HCEC 1CT (cell line): ENCODE measurements around the gene SSBP4.

Experiments
- DNase-seq: peaks from one replicate; pipeline ENCODE4 v3.0.0-alpha.2; 2017

The SSBP4 gene

DNA sequence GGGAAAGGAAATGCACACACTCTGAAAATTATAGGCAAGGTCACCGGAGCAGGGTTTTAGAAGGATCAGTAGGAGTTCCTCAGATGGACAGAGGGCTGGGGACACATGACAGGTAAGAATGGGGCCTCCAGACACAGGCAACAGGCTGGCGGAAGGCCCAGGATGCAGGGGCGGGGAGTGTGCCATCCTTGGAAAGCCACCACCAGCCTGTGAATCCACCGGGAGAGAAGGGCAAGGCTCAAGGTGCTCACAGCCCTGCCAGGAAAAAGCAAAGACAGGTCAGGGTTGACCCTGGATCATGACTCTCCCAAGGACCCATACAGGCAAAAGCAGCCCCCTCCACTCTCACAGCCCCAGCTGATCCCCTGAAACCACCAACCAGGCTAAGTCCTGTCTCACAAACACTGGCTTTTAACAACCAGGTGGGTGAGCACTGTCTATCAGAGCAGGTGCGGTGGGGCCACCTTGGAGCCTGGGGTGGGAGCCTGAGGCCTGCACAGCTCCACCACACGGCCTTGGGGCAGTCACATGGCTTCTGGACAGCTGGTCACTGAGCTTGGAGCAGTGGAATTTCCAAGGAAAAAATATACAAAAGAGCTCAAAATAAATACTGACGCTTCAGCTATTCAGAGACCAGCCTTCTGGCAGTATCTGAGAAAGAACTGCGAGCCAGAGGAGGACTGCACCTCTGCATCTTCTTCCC is 54.0 kb downstream of the SSBP4 start:
- DNase-seq: no peak

DNA sequence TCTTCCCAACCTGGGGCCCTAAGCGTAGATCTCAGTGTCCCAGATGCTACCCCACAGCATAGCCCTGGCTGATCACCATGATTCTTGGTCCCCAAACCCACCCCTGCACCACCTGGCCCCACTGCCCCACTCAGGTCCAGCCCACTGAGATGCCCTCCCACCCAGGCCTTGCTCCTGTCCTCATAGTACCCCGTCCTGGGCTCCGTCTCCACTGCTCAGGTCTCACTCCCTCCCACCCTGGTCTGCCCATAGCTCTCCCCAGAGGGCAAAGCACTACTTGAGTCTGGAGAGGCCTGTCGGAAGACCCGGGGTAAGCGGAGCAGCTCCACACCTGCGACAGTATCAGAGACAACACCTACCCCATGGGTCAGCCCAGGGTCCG is 54.5 kb downstream of the SSBP4 start:
- DNase-seq: no peak

DNA sequence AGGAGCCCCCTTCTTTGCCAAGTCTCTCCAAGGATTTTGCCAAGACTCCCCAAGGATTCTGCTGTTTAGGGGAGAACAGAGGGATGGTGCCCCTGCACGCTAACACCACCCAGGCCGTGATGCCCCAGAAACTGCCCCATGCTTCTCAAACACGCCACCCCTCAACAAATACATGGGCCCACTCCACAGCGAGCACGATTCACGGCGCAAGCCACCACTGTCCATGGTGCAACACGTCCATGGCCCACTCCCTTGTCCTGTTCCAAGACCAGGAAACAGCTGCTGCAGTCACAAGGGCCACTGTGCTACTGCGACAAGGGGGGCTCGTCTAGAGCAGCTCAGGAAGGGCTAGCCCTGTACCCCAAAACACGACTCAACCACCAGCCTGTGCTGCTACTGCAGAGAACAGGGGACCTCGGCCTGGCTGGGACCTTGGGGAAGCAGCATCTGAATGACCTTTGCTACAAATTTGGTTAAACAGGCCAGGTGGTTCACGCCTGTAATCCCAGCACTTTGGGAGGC is 55.2 kb downstream of the SSBP4 start:
- no peak for DNase-seq

DNA sequence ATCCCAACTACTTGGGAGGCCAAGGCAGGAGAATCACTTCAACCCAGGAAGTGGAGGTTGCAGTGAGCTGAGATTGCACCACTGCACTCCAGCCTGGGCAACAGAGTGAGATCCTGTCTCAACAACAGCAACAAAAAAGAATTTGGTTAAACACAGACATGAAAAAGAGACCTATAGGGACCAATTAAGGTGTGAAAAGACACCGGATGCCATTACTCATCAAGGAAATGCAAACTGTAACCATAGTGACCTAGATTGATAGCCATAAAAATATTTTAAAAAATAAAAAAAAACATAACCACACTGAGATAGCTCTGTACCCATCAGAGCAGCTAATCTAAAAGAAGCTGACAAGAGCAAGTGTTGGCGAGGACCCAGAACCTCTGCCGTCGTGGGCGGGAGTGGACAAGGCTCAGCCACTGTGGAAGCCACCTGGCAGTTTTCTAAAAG is 55.8 kb downstream of the SSBP4 start:
- no peak for DNase-seq

DNA sequence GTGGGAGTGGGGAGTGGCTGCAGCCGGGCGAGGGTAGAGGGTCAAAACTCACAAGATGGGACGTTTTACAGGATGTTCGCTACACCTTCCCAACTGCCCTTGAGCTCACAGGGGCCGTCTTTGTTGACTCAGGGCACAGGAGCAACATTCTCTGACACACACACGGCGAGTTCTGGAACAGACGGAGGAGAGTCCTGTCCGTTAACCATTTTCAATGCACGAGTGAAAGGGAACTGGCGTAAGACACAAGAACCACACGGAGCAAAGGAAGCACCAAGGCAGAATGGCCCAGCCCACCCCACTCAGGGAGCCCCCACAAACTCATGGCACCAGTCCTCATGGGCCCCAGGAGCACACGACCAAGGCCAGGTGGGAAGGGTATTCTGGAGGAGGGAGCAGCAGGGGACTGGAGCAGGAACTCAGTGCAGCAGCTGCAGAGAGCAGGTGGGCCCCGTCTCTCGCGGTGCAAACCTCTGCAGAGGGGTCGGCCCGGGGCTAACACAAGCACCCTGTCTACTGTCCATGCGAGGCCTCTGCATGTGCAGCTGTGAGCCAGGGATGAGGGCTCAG is 56.6 kb downstream of the SSBP4 start:
- DNase-seq: no peak

DNA sequence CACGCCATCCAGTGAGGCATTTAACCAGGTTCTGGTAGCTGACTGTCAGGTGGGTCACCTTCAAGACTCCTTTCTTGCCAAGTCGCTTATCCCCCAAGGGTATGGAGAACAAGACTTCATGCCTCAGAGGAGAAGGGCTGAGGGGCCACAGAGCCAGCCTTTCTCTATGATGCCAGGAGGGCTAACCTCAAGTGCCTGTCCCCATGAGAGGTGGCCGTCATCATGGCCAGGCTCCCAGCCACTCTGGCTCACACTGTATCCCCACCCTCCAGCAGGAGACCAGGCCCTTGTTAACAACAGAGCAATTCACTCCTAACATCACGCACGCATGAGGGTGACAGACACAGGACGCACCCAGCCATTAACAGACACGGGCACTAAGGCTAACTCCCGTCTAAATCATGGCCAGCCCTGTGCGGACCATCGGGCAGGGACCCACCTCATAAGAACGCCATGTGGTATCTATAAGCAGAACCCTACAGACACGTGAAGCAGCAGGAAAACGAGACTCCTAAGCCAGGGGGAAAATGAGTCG is 57.4 kb downstream of the SSBP4 start:
- no peak for DNase-seq

DNA sequence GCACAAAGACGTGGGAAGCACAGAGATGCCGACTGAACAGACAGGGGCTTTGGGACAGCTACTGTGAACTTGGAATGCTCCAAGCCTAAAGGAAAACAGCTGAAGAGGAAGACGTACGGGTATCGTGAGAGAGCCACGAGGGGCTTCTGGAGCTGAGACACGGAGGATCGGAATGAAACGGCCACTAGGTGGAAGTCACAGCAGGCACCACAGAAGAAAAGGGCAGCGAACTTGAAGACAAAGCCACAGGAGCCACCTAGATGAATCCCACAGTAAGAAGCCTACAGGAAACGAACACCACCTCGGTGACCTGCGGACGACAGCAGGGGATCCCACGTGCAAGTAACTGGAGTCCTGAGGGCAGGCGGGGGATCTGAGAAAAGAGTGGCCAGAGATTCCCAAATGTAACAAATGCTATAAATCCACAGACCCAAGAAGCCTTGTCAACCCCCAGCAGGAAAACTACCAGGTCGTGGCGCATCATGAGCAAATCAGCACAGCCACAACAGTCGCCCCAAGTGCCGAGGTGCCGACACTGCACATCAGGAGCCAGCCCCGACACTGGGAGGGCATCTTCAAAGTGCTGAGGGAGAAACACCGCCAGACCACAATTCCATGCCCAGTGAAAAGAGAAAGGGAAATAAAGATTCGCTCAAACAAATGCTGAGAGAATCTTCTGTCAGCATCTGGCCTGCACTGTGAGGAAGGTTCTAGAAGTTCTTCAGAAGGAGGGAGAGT is 58.0 kb downstream of the SSBP4 start:
- DNase-seq: no peak

DNA sequence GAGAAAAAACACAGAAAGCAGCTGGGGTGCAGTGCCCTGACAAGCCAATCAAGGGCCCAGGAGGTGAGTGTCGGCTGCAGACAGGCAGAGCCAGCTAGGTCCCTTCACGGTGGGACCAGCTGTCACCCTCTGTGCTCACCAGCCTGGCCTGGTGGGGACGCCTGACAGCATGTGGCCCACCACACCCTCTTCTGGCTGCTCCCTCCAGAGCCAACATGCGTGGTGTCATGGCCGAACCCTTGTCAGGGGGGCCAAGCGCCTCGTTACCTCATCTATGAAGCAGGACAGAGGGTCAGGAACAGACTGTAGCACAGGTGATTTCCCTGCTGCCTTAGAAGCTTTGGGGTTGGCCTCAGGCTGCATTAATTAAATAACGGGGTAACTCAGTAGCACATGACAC is 58.8 kb downstream of the SSBP4 start:
- no peak for DNase-seq

DNA sequence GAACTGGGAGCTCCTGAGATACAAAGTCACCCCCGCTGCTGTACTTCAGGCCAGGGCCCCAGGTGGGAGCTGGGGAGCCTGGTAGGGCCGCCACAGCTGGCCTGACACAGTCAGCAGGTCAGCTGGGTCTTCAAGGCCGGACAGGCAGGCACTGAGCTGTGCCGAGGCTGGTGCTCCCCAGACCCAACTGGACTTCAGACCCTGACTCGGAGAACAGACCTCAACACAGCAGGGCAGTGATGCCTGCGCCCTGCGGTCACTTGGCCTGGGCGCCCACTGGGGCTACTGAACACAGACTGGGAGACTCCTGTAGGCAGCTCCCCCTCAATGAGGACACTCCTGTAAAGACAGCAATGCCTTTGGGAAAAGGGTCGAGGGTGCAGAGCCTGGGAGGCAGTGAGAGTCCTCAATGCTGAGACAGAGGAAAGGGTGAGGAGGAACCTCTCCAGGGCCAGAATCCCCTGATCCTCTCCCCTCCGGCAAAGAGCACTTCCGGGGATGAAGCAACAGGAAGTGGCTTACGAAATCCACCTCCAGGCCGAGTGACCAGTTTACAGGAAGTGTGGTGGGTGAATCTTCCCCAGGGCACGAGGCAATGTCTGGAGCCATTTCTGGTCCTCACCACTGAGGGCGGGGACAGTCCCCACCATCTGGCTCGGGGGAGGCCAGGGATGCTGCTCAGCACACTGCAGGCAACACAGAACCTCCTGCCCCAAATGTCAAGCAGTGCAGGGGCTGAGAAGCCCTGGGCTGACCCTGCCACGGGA is 59.5 kb downstream of the SSBP4 start:
- DNase-seq: peak; percentile 93

DNA sequence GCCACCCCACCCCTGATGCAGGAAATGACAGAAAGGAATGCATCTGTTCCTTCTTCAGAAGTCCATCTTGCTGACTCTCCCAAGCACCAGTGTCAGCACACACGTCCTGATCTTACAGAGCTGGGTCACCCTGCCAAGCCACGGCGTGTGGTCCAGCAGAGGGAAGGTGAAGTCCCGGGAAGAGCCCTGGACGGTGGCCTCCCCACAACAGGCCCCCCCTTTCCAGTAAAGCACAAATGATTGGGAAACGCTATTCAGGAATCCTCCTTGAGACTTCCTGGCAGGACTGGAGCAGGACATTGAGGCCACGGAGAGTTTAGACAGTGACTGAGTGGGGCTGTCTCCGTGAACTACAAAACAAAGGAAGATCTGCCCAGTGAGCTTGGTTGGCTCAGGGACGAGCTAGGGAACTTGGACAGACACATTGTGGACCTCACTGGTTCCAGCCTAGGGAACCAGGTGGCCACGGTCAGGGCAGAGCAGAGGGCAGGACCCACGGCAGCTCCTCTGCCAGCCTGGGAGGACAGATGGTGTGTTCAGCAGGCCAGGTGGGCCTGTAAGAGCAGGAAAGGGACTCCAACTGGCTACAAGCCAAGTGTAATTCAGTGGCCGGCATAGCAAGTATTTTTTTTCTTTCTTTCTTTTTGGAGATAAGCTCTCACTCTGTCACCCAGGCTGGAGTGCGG is 61.0 kb downstream of the SSBP4 start:
- DNase-seq: peak; percentile 53

DNA sequence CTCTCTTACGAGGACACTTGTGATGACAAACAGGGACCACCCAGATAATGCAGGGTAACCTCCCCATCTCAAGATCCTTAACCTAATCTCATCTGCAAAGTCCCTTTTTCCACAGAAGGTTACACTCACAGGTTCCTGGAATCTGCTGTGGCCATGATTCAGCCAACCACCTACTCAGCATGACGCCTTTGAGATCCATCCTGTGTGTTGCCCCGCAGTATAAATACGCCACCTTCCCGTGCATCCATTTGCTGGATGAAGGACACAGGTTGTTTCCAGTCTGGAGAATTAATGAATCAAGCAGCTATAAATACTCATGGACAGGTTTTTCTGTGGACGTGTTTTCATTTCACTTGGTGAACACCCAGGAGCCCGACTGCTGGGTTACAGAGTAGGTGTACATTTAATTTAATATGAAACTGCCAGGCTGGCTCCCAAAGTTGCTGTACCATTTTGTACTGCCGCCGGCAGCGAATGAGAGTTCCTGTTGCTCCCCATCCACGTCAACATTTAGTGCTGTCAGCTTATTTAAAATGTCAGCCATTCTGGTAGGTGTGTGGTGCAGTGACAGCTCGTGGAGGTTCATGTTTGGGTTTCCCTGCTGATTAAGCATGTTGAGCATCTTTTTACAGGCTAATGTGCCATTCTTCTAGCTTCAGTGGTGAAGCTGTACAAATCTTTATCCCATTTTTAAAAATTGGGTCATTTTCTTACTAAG is 62.5 kb downstream of the SSBP4 start:
- no peak for DNase-seq

DNA sequence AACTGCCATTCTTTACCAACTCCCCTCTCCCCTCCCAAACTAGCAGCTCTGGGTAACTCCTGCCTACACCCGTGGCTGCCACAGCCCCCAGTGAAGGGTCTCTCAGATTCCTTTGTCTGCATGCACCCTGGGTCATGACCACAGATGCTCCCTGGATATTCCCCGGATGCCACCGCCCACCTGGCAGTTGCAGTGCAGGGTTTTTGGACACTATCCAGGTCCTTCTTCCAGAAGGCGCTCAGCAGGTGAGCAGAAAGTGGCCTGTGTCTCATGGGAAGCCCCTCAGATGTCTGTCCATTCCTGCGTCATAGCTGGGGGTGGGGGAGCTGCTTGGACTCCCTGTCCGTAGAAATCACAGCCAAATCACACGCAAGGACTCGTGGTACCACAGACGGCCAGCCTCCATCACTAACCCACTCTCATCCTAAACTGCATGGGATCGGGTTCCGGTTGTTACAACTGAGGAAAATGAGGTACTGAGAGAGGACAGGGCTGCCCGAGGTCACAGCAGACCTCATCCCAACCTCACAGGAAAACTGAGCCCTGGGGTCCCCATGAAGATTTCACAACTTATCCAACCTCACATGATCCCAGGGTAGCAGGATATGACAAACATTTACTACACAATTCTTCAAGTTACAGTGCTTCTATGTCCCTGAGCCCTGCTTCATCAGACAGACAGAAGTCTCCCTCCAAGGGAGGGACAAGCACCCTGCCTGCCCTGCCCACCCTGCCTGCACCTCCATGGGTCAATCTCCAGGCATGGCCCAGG is 64.1 kb downstream of the SSBP4 start:
- DNase-seq: no peak
